GM21619 (cell line): ENCODE data around the gene ALKBH2.
A peak's percentile ranks its signal among the peaks of the same experiment; 100 is the strongest.

ENCODE experiments used
- ATAC-seq: cut with Tn5 transposase; IDR thresholded peaks from one replicate; pipeline ENCODE4 v1.9.1; 2021; ENCODE audit not compliant: unreplicated experiment

ALKBH2 gene

DNA sequence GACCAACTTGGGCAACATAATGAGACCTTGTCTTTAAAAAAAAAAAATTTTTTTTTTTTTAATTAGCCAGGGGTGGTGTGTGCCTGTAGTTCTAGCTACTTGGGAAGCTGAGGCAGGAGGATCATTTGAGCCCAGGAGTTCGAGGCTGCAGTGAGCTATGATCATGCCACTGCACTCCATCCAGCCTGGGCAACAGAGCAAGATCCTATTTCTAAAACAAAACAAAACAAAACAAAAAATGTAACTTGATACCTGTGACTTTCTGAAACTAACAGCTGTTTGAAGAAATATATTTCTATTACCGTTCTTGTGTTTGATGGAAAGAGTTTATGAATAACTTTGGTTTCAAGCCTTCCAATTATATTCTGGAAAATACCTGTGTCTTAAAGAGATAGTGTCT, 21.4 kb upstream of the ALKBH2 start:
- no peak for ATAC-seq

DNA sequence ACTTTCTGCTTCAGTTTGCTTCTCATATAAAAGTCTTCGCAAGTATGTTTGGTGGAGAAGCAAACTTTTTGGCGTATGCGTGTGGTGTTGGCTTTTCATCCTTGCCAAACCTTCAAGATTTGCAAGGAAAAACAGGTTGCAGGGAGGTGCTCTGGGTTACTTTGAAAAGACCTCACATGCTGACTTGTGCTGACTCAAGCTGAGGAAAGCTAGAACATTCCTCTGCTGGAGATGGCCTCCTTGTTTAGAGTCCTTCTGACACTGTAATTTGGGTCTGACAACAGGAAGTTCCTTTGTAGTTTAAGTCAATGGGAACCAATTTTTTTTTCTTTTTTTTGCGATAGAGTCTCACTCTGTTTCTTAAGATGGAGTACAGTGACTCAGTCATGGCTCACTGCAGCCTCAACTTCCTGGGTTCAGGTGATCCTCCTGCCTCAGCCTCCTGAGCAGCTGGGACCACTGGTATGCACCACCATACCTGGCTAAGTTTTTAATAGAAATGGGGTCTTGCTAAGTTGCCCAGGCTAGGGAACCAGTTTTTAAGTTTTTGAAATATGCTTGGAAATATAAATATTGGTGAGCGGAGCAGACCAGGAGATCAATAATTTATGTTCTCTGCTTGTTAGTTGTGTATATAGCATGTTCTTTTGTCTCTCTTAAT, 20.5 kb upstream of the ALKBH2 start:
- no peak for ATAC-seq

DNA sequence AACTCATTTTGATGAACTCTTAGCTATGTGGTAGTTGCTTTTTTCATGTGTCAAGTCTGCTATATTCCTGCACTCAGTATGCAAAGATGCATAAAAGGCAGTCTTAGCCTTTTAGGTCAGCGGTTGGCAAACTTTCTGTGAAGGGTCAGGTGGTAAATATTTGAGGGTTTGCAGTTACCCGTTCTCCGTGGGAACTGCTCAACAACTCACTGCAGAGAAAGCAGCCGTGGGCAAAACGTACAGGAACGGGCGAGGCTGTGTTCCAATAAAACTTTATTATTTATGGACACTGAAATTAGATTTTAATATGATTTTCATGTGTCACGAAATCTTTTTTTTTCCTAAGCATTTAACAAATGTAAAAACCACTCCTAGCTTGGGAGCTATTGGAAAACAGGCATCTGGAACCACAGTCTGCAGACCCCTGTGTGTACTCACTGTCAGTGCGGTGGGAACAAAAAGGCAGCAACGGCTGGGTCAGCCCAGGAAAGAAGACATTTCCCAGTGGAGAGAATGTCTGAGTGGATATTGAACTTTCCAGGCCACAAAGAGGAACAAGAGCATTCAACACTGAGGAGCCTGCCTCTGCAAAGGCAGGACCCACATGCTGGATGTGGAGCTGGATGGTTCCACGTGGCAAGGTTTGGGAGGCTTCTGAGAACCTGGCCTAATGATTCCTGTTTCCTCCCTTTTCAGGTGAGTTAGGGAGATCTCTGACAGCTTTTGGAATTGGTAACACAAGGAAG, 19.6 kb upstream of the ALKBH2 start:
- no peak for ATAC-seq

DNA sequence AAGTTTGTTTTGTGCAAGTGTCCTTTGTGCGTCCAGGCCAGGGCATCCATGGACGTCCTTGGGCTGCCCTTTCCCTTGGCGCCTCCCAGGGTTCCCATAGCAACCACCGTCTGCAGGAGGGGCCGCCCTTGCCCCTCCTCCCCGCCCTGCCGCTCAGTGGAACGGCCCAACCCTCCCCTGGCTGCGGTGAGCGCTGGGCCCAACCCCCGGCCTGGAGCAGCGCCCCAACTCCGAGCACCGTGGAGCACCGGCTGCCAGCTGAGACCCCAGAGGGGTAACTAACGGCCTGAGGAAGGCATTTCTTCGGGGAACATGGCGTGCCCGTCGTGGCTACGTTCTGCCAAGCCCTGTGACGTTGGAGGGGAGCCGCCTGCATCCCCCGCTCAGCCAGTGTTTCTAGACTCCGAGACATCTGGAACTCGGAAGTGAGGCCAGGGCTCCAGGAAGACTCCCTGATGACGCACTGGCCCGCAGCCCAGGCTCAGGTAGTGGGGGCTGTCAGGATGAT, 17.8 kb upstream of the ALKBH2 start:
- no peak for ATAC-seq

DNA sequence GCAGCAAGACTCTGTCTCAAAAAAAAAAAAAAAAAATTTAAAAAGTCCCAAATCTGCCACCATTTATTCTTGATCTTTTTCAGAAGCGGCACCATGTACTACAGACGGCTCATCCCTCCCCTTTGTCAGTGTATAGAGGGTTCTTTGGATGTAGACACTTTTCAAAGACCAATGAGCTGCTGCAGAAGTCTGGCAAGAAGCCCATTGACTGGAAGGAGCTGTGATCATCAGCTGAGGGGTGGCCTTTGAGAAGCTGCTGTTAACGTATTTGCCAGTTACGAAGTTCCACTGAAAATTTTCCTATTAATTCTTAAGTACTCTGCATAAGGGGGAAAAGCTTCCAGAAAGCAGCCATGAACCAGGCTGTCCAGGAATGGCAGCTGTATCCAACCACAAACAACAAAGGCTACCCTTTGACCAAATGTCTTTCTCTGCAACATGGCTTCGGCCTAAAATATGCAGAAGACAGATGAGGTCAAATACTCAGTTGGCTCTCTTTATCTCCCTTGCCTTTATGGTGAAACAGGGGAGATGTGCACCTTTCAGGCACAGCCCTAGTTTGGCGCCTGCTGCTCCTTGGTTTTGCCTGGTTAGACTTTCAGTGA, 16.6 kb upstream of the ALKBH2 start:
- no peak for ATAC-seq

DNA sequence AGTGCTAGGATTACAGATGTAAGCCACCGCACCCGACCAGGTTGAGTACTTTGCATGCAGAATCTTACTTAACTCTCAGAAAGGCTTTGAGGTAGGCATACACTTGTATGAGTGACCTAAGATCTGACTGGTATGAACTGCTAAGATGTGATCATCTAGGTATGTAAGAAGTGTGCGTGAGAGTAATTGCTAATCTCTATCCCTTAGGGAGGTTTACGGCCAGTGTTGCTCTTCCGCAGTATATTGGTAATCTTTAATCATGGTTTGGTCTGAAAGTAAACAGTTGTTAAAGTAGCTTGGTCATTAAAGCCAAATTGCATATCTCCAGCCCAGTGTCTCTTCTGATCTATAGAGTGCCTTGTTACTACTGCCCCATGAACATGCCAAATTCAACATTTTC, 11.9 kb upstream of the ALKBH2 start:
- no peak for ATAC-seq

DNA sequence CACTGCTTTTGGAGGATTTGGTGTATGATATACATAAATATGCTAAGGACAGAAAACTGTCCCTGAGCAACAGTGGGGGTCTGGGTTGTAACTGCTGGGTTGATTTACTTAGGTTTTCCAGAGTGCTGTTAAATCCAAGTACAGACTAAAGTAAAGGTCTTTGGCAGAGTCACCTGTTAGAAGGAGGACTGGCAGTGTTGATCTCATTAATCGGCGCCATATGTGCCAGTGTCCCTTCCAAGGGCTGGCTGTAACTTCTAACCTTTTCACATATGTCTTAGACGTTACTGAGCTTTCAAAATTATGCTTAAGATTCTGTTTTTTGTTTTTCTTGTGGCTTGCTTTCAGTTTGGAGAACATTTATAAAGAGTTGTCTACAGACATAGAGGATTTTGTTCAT, 9.2 kb upstream of the ALKBH2 start:
- no peak for ATAC-seq

DNA sequence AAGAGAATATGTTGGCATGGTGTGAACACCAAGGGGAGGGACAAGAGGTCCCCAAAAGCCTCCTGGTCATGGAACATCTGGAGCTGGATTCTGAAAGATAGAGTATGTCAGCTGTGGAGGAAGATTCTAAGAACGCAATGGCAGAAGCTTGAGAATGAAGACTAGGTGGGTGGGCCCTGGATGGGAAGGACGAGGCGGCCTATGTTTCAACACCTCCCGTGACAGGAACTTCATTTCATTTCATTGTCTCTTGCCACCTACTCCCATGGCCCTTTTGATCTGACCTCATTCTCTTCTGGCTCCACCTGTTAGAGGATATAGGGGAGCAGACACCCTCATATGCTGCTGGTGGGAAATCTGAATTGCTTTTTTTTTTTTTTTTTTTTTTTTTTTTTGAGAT, 7.5 kb upstream of the ALKBH2 start:
- no peak for ATAC-seq

DNA sequence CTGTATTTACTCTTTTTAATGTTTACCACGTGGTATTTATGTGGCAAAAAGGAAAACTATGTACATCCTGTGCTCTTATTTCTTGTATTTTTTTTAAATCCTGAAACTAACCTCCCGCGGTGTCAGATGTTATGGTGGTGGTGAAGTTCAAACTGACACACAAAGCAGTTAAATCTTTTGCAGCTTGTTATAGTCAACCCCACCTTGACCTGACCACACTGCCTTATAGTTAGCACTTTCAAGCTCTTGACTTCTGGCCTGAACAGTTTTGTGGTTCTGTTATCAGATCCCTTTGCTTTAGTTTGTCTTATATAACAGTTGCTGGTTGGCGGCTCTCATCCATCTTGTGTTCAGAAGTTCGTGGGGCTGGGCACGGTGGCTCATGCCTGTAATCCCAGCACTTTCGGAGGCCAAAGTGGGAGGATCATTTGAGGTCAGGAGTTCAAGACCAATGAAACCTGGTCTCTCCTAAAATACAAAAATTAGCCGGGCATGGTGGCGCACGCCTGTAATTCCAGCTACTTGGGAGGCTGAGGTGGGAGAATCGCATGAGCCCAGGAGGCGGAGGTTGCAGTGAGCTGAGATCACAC, 6.3 kb upstream of the ALKBH2 start:
- ATAC-seq = no peak

DNA sequence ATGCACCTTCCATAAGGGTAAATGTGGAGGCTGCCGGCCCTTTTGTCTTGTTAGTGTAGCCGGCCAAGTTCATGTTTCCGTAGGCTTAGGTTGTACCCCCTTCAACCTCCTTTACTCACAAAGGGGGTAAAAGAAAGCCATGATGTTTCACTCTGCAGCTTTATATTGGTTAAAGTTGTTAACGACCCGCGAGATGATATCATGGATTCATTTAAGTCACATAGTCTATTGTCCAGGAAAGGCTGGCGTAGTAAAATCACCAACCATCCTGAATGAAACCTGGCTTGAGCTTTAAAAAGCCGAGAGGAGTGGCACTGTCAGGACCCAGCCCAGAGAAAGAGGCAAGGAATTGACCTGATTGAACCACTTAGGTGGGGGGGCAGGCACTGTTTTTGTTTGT, 5.4 kb upstream of the ALKBH2 start:
- ATAC-seq = no peak

DNA sequence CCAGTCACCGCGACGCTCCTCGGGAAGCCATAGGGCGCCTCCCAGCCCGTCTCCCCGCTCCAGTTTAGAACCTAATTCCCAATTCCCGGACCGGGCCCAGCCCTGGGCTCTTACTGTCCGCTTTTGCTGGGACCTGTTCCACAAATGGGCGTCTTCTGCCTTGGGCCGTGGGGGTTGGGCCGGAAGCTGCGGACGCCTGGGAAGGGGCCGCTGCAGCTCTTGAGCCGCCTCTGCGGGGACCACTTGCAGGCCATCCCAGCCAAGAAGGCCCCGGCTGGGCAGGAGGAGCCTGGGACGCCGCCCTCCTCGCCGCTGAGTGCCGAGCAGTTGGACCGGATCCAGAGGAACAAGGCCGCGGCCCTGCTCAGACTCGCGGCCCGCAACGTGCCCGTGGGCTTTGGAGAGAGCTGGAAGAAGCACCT, 4.9 kb upstream of the ALKBH2 start:
- peak; percentile 29 for ATAC-seq

DNA sequence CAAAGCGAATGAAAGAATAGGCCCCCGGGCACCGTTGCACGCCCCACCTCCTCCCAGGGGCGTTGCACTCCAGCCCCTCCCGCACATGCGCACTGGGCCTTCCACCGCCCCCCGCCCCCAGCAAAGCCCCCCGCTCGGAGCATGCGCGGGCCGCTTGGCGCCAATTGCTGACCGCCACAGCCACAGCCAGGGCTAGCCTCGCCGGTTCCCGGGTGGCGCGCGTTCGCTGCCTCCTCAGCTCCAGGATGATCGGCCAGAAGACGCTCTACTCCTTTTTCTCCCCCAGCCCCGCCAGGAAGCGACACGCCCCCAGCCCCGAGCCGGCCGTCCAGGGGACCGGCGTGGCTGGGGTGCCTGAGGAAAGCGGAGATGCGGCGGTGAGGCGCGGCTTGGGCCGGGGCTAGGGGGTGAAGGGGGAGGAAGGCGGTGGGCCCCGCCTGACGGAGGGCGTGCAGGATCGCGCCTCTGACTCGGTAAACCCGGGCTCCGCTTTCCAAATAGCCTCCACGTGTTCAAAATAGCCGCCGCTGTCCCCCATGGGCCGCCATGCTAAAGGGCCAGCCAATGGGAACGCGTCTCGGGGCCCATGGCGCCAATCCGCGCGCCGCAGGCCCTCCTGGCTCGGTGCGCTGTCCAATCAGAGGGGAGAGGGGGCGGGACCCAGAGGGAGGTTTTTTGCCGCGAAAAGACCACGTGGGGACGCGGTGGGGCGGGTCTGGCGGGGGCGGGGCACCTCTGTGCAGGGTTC, 4.3 kb upstream of the ALKBH2 start, which contains the start of gene UNG:
Gene UNG (plus strand): TSS at position 163 of the 748 bp plus-strand sequence. CDS start 83 bp downstream, at position 246.
- peak; percentile 87 for ATAC-seq

DNA sequence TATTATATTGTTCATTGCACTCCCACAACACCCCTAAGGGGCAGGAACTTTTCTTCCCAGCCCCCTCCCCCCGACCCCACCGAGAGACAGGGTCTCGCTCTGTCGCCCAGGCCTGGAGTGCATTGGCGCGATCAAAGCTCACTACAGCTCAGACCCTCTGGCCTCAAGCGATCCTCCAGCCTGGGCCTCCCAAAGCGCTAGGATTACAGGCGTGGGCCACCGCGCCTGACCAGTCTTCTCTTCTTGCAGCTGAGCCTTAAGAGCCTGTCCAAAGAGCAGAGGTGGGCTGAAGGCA, 3.8 kb upstream of the ALKBH2 start:
- no peak for ATAC-seq

DNA sequence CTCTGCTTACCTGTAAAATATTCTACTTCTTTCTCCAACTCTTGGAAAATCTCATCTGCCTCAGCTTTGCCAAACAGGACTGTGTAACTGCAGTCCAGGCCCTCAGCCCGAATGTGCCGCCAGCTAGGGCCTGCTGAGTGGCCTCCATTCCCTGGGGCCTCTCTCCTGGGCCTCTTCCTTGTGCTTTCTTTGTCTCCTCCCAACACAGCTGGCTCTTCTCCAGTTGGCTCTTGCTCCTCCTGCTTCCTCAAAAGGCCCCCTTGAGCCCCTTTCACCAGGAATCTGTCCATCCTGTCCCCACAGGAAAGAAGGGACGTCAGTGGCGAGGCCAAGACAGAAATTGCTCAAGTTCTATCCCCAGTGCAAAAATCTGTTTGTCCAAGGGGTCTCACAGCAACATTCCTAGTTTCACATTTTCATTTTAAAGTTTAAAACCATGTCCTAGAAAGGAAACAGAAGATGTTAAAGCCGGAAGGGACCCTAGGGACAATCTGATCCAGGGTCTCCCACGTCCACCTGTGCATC, 713 bp downstream of the ALKBH2 start:
- no peak for ATAC-seq

DNA sequence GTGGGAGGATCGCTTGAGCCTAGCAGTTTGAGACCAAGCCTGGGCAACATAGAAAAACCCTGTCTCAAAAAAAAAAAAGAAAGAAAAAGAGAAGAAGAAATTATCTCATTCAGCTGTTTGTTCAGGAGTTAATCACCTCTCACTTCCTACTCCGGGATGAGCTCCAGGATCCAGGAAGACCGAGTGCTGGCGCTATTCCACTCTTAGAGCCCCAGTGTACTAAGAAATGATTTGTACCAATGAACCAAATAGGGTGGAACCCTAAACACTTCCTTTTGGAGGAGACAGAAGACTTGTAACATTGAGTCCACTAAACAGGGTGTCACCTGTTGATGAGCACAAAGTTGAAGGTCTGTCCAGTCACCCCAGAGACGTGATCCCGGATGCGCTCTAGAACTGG, 3.6 kb downstream of the ALKBH2 start:
- no peak for ATAC-seq

DNA sequence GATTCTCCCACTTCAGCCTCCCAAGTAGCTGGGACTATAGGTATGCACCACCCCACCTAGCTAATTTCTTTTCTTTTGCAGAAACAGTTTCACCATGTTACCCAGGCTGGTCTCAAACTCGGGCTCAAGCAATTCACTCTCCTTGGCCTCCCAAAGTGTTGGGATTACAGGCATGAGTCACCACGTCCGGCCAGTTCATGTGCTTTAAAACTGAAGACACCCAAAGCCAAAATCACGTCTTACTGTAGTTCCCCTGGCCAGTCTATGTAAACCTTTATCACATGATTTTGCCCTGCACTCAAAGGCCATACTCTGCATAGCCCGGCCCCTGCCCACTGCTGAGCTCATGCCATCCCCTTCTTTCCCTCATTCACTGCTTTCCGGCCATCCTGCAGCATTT, 4.5 kb downstream of the ALKBH2 start:
- ATAC-seq = no peak

DNA sequence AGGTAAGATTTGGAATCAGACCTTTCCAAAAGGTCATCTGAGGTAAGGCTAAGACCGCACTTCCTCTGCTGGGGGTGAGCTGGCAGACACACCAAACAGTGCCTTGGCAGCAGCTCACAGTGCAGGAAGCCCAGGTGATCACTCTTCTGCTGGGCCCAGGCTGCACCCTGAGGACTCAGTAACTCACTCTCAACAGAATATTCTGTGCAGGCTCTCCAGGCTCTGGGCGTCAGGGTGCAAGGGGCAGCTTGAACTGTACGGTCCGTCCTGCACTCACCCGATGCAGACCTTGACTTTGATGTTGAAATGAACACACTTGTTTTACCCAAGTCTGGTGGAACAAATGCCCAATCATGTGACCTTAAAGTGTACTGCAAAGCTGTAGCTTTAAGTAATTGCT, 6.0 kb downstream of the ALKBH2 start:
- no peak for ATAC-seq

DNA sequence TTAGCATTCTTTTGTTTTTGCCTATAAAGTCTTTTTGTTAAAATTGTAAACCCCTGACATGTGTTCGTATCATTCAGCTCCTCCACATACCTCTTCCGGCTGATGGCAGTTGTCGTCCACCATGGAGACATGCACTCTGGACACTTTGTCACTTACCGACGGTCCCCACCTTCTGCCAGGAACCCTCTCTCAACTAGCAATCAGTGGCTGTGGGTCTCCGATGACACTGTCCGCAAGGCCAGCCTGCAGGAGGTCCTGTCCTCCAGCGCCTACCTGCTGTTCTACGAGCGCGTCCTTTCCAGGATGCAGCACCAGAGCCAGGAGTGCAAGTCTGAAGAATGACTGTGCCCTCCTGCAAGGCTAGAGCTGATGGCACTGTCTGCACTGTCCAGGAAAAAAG, 7.7 kb downstream of the ALKBH2 start:
- ATAC-seq = no peak

DNA sequence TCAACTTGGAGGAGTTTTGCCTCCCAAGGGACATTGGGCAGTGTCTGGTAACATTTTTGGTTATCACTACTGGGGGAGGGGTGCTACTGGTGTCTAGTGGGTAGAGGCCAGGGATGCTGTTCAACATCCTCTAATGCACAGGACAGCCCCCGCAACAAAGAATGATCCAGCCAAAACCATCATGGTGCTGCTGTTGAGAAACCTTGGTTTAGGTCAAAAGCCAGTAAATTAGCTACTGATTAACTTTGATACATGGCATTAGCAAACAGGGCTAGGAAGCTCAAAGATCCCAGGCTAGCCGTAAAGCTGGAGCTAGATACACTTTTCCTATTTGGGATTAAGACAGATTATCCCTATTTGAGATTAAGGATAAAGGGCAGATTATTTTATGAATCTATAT, 8.8 kb downstream of the ALKBH2 start:
- ATAC-seq = no peak

DNA sequence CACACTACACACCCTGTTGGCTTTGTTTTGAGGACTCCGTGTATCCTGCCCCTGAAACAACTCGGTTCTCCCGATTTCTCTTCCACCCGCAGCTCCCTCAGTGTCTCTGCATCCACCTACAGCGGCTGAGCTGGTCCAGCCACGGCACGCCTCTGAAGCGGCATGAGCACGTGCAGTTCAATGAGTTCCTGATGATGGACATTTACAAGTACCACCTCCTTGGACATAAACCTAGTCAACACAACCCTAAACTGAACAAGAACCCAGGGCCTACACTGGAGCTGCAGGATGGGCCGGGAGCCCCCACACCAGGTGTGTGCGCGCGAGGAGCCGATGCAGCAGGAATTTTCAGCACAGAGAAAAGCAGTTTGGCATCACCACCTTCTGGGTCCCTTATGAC, 10.5 kb downstream of the ALKBH2 start:
- ATAC-seq = no peak

DNA sequence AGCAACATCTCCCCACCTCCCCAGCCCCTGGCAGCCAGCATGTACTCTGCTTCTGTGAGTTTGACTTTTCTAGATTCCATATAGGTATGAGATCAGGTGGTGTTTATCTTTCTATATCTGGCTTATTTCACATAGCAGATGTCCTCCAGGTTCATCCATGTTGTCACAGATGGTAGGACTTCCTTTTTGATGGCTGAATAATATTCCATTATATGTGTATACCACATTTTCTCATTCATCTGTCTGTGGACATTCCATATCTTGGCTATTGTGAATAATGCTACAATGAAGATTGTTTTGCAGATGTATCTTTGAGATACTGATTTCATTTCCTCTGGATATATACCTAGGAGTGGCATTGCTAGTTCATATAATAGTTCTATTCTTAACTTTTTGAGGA, 18.4 kb downstream of the ALKBH2 start:
- ATAC-seq = no peak
